CD4-positive, alpha-beta T cell treated with Interleukin-1 beta for 1 hour (primary cell): ENCODE data around the gene TSPAN4.

Experiments
- DNase-seq, 2 donors: peaks; one replicate each; pipeline ENCODE4 v3.0.0-alpha.2; 2020 to 2022

TSPAN4 gene

DNA sequence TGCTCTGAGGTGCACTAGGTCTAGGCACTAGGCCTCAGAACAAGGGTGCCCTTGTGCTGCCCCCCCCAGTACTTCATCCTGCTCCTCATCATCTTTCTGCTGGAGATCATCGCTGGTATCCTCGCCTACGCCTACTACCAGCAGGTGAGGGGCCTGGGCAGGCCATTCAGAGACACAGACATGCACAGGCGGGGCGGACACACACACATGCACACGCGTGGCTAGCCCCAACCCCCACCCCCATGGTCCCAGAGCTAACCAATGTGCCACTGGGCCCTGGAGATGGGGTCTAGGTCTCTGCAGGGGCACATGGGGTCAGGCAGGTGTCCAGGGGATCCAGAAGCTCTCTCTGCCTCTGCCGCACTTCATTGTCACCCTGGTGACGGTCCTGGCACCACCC, 6.0 kb upstream of the TSPAN4 start:
- DNase-seq = no peak

DNA sequence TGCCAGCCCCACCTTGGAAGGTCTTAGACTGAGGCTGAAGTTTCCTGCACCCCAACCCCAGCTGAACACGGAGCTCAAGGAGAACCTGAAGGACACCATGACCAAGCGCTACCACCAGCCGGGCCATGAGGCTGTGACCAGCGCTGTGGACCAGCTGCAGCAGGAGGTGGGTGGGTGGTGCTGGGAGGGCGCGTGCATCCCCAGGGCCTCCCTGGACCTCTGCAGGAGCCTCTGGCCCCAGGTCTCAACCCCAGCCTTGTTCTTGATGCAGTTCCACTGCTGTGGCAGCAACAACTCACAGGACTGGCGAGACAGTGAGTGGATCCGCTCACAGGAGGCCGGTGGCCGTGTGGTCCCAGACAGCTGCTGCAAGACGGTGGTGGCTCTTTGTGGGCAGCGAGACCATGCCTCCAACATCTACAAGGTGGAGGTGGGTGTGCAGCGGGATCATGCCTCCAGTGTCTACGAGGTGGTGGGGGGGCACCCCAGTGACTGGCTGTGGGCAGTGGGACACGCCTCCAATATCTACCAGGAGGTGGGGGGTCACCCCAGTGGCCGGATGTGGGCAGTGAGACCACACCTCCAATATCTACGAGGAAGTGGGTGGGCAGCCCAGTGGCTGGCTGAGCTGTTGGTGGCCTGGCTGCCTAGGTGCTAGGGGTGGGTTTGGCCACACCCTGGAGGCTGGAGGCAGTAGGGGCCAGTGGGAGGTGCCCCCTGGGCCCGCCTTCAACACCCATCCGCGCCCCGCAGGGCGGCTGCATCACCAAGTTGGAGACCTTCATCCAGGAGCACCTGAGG, 5.3 kb upstream of the TSPAN4 start:
- DNase-seq = no peak

GRCh38 chr11:837990-838307, 4.7 kb upstream of the TSPAN4 start:
- no peak for DNase-seq

- no peak for DNase-seq
These were observed 4.0 kb upstream of the TSPAN4 start for GRCh38 chr11:838441-839279.

- DNase-seq = no peak
These were observed 3.4 kb upstream of the TSPAN4 start for GRCh38 chr11:839280-839623.

DNA sequence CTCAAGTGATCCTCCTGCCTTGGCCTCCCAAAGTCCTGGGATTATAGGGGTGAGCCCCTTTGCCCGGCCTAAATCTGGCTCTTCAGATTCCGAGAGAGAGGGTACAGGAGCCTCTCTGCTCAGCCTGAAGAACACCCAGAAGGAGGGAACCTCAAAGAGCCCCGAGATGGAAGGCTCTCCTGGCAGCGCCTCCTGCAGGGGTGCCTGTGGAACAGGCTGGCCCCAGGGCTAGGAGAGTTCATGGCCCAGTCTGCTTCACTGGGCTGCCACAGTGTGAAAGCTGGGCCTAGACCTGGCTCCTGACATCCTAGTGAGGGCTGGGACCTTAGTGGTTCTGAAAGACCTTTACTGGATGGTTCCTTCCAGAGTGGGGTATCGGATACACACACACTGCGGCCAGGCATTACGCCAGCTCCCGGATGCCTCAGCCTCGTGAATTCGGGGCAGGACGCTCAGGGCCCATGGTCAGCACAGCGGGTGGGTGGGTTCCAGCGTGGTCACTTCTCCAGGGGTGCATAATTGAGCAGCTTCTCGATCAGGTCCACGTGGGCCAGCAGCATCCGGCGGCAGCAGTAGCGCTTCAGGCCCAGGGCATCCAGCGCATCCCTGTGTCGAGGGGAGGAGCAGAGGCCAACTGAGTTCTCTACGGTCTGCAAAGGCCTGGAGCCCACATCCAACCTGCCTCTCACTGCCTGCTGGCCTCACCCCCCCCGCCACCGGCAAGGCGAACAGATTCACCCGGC, 2.6 kb upstream of the TSPAN4 start:
- DNase-seq = no peak

GRCh38 chr11:841981-842369, 677 bp upstream of the TSPAN4 start:
- DNase-seq = no peak

GRCh38 chr11:843086-843734, 558 bp downstream of the TSPAN4 start:
- DNase-seq = no peak

- DNase-seq = peak in 1 of 2 donors; percentile 72
These were observed 1.4 kb downstream of the TSPAN4 start for GRCh38 chr11:843818-844692.

- peak in 1 of 2 donors; percentile 63 for DNase-seq
These were observed 2.3 kb downstream of the TSPAN4 start for GRCh38 chr11:844693-845644.

- DNase-seq = no peak
These were observed 3.3 kb downstream of the TSPAN4 start for GRCh38 chr11:845872-846495.

GRCh38 chr11:846496-847098, 3.9 kb downstream of the TSPAN4 start:
- no peak for DNase-seq

GRCh38 chr11:847876-848275, 5.2 kb downstream of the TSPAN4 start:
- no peak for DNase-seq

GRCh38 chr11:848380-848931, 5.8 kb downstream of the TSPAN4 start:
- DNase-seq = peak; percentile 64 to 73

- DNase-seq = peak; percentile 23 to 46
These were observed 6.6 kb downstream of the TSPAN4 start for GRCh38 chr11:849104-849824.

DNA sequence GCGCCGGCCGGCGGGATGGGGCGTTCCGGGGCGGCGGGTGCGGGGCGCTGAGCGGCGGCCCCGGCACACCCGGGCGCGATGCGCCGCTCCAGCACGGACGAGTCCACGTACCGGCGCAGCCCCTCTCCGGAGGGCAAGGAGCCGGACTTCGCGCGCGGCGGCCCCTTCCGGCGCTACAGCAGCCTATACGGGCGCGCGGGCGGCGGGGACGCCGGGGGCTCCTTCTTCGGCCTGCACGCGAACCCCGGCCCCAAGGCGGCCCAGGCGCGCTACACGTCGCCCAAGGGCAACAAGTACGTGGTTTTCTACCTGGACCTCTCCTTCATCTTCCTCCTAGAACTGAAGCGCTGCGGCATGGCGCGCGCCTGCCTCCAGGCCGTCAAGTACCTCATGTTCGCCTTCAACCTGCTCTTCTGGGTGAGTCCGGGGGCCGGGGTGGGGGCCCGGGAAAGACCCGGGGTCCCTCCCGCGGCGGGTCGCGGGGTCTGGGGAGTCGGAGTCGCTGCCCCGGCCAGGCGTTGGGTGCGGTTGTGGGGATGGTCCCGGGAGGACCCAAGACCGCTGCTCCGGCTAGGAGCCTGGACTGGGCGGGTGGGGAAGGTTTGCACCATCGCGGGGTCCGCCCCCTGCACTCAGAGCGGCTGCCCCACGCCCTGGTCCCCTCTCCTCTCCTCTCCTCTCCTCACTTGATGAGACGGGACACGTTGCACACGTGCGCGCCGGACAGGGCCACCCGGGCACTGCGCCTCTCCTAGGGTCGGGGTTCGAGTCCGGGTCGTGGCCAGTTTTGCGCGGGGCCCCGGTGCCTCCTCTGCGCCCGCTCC, 7.5 kb downstream of the TSPAN4 start:
- no peak for DNase-seq

- DNase-seq = no peak
These were observed 8.4 kb downstream of the TSPAN4 start for GRCh38 chr11:850775-851763.
